GM13976 (cell line): Measurements from ENCODE around the gene MAD1L1.

Experiments
- DNase-seq: peaks from one replicate; pipeline ENCODE4 v3.0.0; 2012; ENCODE audit warnings: low spot score
- in situ Hi-C: fragments of 300-500 bp; cut with MboI; formaldehyde crosslinking; loops from one replicate; pipeline ENCODE4 v1.12.0; 2022; ENCODE audit warnings: low sequenced_read_pairs, mixed read lengths, inconsistent platforms; ENCODE audit not compliant: unreplicated experiment
- TF ChIP-seq, protein P1 (sequence below): IDR thresholded peaks from 2 replicates; pipeline ENCODE4 v1.5.1; 2012; ENCODE audit warnings: borderline replicate concordance, mild to moderate bottlenecking; ENCODE audit not compliant: insufficient read depth; ENCODE audit errors: extremely low read depth, missing control alignments, control extremely low read depth

The MAD1L1 gene

DNA sequence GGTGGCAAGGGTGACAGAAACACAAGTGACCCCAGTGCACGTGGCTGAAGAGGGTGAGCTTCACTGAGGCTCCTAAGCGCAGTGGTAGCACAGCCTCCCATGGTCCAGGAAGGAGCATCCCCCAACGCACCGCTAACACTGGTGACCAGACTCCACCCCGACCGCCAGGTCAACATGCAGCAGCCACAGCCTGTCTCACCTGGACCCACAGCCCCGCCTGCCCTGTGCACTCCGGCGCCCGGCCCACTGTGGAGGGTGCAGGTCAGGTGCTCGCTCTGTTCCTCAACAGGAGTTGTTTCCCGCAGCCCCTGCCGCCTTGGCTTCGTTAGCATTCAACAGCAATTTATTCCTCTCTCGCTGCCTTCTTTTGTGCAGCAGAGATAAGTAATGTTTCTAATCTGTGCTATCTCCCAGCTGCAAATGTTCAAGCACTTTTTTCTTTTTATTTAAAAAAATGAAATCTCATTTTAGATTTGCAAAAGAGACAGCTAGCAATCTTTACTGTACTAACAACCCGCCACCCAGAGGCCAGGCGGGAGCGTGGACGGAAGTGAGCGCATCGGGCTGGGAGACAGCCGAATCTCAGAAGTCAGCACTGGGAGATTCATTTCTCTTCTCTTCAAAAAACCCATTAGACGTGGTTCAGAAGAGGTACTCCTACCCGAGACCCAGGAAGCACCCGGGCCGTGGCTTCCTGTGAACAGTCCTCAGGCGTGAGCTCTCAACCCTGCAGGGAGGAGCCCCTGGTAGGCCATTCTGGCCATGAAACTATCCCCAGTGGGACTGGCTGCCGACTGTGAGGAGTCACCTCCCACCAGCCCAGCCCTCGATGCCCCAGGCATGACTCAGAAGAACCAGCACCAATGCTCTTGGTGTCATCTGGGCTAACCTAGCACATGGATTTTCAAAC, 133.4 kb downstream of the MAD1L1 start:
- in situ Hi-C loops = no loop called here
- DNase-seq = no peak
- TF ChIP-seq, protein P1, sequence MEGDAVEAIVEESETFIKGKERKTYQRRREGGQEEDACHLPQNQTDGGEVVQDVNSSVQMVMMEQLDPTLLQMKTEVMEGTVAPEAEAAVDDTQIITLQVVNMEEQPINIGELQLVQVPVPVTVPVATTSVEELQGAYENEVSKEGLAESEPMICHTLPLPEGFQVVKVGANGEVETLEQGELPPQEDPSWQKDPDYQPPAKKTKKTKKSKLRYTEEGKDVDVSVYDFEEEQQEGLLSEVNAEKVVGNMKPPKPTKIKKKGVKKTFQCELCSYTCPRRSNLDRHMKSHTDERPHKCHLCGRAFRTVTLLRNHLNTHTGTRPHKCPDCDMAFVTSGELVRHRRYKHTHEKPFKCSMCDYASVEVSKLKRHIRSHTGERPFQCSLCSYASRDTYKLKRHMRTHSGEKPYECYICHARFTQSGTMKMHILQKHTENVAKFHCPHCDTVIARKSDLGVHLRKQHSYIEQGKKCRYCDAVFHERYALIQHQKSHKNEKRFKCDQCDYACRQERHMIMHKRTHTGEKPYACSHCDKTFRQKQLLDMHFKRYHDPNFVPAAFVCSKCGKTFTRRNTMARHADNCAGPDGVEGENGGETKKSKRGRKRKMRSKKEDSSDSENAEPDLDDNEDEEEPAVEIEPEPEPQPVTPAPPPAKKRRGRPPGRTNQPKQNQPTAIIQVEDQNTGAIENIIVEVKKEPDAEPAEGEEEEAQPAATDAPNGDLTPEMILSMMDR = no peak

DNA sequence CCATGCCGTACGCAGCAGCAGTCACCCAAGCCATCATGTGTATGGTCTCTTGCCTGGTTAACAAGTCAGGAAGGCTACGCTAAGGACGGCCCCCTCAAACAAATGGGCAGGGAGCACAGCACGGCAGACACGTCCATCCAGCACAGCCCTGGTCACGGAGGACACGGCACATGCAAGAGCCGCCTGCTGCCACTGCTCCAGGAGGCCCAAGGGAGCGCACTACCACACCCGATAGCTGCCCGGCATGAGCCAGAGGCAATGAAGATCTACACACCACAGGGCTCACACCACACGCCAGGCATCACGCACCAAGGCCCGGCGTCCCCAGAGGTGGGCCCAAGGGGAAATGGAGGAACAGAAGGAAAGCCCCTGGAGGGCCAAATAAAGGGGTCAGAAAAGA, 134.2 kb downstream of the MAD1L1 start:
- in situ Hi-C loops = no loop called here
- TF ChIP-seq, protein P1 = no peak
- no peak for DNase-seq

DNA sequence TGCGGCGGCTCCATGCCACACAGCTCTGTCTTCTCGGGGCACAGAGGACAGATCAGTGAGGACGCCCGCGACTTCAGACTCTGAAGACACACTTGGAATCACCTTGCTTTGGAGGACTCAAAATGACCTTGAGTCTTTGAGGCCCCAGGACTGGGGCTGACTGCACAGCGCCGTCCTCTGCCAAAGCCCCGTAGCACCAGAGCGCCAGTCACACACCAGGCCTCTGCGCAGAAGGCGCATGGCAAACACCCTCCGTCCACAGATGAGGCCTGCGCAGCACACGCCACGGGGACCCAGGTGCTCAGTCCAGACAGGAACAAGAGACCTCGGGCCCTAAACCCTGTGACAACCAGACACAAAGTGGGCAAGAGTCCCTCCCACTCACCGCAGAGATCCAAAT, 134.7 kb downstream of the MAD1L1 start:
- in situ Hi-C loops = no loop called here
- no peak for DNase-seq
- TF ChIP-seq, protein P1 = no peak

DNA sequence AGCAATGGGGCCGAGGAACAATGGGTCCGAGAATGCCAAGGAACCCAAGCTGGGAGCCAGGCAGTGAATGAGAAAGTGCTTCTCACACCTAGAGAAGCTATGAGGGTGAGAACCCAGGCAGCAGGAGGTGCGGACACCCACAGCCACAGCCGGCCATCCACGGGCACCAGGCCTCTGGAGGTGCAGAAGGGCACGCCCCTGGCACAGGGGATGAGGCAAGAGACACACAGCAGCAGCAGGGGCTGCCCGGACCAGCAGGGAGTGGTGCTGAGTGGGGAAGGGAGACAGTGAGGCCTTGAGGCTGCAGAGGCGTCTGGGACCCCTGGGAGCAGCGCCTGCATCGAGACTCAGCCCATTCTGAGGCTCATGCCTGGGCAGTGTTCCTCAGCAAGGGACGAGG, 135.3 kb downstream of the MAD1L1 start:
- in situ Hi-C loops = no loop called here
- DNase-seq = no peak
- TF ChIP-seq, protein P1 = no peak

DNA sequence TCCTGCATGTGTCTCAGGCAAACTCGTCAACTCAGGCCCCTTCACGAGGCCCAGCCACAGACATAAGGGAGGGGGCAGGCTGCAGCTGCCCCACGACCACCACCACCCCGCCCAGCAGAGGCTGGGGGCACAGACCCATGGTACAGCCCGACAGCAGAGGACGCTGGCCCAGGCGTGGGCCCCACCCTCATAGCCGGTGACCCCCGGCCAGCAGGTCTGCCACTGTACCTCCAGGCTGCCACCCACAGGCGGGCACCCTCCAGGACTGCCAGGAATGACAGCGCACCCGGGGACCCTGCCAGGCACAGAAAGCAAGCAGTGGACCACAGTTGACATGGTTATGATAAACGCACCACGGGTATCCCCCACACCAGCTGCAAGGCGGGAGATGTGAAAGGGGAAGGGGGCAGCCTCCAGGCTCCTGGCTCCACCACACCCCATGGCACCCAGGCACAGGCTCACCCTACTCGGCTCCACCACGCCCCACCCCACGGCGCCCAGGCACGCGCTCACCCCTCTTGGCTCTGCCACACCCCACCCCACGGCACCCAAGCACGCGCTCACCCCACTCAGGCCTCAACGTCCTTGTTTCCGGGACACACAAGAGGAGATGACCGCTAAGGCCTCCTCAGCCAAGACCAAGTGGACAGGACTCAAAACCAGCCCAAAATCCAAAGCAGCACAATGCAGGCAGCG, 135.9 kb downstream of the MAD1L1 start:
- no peak for DNase-seq
- TF ChIP-seq, protein P1 = no peak
- in situ Hi-C loops = no loop called here

DNA sequence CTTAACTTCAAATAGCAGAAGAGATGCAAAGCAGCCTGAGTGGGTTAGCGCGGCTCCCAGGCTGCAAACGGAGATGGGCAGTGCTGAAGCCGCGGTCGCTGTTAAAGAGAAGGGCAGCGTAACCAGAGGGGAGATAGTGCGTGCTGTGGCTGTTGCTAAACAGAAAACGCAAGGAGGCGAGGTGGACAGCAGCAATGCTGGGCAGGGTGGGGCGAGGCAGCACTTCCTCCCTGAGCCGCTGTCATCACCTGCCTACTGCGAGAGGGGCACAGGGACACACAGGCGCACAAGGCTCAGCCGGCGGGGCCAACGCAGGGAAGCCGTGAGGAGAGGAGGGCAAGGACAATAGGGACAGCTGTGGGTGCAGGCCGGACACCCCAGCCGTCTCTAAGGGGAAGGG, 137.3 kb downstream of the MAD1L1 start:
- in situ Hi-C loops = no loop called here
- TF ChIP-seq, protein P1 = no peak
- no peak for DNase-seq
